GM19238 (cell line): Measurements from ENCODE around the gene PLAAT5.
"Not testable (repeated sequence)": the region's sequence is repeated elsewhere in the genome, so short reads cannot be mapped to it uniquely, and the experiment has no call there.

Experiments
- DNase-seq: peaks from one replicate; pipeline ENCODE4 v3.0.0; 2011; ENCODE audit warnings: low spot score; ENCODE audit not compliant: insufficient read length

The PLAAT5 gene

DNA sequence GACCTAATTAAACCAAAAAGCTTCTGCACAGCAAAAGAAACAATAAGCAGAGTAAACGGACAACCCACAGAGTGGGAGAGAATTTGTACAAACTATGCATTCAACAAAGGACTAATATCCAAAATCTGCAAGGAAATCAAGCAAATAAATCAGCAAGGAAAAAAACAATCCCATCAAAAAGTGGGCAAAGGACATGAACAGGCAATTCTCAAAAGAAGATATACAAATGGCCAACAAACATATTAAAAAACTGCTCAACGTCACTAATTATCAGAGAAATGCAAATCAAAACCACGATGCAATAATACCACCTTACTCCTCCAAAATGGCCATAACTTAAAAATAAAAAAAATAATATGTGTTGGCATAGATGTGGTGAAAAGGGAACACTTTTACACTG lies 5.2 kb downstream of the PLAAT5 start:
- DNase-seq, result no peak

DNA sequence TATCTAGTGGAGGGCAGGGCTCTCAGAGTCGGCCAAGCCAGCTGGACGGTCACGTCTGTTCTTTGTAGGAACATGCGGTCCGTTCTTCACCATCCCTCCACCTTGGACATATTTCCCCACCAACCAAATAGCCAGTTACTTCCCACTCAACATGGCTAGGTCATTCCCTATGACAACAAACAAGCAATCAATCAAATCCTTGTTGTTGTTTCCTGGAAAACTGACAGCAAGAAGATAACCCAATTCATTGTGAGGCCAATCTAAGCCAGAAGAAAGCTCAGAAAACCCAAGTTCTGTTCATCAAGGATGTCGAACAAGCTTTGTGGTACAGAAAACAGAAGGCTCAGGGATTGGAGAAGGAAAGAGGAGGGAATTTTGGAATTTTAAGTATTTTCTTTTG lies 10.9 kb downstream of the PLAAT5 start:
- DNase-seq, result no peak

DNA sequence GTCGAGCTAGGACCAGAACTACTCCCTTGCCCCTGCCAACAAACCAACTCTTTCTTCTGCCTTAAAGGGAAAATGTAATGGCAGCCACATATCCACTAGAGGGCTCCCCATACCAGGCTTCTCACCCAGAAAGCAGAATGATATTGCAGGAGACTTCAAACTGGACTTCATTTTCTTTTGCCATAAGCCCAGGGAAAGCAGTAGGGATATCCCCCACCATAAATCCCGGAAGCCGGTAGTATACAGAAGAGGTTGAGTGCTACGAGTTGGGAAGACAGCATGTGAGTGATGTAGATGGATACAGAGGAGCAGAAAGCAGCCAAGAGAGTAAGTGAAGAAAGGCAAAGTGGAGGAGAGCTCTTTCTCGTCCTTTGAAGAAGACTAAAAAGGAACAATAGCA lies 12.1 kb downstream of the PLAAT5 start:
- peak; percentile 53 for DNase-seq

DNA sequence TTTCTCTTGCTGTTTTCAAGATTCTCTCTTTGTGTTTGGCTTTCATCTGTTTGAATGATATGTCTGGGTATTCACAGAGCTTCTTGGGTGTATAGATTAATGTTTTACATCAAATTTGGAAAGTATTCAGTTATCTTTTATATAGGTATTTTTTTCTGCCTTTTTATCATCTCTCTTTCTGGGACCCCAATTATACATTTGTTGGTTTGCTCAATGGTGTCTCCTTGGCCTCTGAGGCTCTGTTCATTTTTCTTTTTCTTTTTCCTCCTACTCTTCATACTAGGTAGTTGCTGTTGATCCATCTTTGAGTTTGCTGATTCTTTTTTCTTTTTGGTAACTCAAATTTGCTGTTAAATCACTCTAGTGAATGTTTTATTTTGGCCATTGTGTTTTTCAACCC lies 14.3 kb downstream of the PLAAT5 start:
- DNase-seq, result no peak

DNA sequence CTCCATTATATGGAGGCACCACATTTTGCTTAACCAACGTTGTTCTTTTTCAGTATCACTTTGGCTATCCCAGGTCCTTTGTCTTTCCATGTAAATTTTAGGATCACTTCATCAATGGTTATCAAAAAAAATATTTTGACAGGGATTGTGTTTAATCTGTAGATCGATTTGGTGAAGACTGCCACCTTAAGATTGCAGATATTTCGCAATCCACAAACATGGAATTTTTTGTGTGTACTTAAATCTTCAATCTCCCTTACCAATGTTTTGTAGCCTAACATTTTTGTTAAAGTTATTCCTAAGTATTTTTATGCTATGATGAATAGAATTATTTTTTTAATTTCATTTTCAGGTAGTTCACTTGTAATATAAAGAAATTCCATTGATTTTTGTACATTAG lies 18.6 kb downstream of the PLAAT5 start:
- DNase-seq, result no peak

DNA sequence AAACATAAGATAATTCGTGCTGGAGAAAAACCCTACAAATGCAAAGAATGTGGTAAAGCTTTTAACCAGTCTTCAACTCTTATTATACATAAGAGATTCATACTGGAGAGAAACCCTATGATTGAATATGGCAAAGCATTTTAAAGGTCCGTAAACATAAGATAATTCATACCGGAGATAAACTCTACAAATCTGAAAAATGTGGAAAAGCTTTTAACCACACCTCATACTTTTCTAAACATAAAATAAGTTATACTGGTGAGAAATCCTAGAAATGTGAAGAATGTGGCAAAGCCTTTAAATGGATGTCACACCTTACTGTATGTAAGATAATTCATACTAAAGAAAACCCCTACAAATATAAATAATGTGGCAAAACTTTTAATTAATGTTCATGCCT lies 20.7 kb downstream of the PLAAT5 start:
- no peak for DNase-seq

DNA sequence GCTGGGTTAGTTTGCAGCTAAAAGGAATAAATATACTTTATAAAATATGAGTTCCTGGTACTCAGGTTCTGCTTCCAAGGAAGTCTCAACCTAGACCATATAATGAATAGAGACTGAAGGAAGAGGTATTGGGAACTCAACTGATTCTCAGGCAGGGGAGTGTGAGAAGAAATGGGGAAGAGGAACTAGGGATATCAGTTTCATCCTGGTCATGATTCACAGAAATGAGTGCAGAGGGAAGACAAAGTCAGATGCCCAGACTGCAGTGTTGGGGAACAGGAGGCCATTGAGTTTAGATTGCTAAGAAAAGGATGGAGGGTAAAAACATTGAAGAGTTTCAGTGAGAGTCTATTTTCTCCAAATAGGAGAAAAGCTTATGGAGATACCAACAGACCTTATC lies 28.8 kb downstream of the PLAAT5 start:
- no peak for DNase-seq

DNA sequence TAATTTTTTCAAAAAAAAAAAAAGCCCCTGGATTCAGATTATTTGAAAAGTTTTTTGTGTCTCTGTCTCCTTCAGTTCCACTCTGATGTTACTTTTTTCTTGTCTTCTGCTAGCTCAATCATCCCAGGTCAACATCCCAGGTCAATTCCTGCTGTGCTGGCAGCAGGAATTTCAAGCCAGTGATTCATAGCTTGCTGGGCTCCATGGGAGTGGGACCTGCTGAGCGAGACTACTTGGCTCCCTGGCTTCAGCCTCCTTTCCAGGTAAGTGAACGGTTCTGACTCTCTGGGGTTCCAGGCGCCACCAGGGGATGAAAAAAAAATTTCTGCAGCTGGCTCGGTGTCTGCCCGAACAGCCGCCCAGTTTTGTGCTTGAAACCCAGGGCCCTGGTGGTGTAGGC lies 31.4 kb downstream of the PLAAT5 start:
- no peak for DNase-seq

DNA sequence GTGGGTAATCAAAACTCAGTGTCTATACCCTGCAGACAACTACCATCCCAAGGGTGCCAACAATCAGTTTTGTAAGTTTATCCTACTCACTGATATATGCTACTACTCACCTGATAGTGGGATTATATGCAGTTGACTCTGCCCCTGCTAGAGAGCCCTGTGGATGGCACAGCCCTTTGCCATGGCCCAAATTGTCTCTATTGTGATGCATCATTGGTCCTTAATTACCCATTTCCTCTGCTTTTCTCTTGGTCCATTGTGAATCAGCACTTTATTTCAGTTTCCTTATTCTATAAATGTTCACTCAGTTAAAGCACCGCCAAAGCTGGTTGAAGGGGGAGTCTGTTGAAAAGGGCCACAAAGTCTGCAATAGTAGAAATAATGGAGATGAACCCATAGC lies 42.3 kb downstream of the PLAAT5 start:
- DNase-seq, result no peak

DNA sequence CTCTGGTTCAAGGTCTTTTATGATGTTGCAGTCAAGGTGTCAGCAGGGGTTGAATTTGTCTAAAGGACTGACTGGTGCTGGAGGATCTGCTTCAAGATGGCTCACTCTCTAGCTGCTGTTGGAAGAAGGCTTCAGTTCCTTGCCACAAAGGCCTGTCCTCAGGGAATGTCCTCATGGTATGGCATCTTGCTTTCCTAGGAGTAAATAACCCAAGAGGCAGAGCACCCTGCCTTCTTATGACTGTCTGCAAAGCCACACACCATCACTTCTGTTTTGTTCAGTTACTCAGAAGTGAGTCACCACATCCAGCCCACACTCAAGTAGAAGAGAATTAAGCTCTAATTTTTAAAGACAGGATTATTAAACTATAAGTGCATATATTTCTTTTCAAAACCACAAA lies 45.2 kb downstream of the PLAAT5 start:
- DNase-seq, result no peak

DNA sequence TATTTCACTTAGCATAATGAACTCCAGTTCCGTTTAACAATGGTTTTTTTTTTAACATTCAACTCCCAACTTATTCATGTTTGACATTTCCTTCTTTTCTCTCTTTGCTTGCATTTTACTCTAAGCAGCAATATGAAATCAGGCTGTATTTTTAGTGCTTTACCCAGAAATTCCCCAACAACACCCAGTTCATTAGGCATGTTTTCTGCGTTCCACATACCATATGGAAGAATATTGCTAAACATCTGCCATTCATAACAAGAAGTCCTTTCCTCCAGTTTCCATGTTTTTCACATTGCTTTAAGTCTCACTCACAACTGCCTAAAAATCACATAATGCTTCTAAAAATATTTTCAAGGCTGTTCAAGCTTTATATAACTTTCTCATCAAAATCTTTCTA lies 45.8 kb downstream of the PLAAT5 start:
- no peak for DNase-seq

DNA sequence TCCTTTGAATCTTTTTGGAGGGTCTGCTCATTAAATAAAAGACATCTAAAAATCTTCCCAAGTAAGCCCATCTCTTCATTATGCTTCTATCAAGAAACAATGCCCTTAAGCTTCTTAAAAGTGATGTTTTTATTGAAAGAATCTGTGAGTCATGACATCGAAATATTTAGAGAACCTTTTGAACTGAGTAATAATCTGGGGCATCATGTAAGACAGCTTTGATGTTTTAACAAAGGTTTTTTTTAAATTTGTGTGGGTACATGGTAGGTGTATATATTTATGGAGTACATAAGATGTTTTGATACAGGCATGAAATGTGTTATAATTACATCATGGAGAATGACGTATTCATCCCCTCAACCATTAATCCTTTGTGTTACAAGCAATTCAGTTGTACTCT lies 46.8 kb downstream of the PLAAT5 start:
- no peak for DNase-seq

DNA sequence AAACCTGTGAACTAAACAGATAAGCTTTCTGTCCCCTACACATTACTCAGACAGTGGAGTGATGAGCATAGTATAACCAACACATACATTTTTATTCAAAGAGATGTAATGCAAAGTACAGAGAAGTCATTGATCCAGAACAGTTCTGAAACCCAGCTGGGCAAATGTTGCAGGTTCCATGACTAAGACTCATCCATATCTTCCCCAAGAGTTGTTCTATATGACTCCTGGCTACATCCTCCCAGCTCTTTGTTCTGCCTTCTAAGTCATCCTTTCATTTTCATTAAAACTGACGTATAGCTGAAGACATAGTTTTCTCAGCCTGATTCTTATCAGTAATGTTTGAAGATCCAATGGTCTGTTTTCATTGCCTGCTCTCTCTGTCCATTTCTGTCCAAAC lies 47.3 kb downstream of the PLAAT5 start:
- no peak for DNase-seq

DNA sequence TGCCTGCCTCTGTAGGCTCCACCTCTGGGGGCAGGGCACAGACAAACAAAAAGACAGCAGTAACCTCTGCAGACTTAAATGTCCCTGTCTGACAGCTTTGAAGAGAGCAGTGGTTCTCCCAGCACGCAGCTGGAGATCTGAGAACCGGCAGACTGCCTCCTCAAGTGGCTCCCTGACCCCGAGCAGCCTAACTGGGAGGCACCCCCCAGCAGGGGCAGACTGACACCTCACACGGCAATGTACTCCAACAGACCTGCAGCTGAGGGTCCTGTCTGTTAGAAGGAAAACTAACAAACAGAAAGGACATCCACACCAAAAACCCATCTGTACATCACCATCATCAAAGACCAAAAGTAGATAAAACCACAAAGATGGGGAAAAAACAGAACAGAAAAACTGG lies 55.1 kb downstream of the PLAAT5 start:
- DNase-seq, result not testable (repeated sequence)

DNA sequence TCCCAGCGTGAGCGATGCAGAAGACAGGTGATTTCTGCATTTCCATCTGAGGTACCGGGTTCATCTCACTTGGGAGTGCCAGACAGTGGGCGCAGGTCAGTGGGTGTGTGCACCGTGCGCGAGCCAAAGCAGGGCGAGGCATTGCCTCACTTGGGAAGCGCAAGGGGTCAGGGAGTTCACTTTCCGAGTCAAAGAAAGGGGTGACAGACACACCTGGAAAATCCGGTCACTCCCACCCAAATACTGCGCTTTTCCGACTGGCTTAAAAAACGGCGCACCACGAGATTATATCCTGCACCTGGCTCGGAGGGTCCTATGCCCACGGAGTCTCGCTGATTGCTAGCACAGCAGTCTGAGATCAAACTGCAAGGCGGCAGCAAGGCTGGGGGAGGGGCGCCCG lies 55.6 kb downstream of the PLAAT5 start:
- not testable (repeated sequence) for DNase-seq

DNA sequence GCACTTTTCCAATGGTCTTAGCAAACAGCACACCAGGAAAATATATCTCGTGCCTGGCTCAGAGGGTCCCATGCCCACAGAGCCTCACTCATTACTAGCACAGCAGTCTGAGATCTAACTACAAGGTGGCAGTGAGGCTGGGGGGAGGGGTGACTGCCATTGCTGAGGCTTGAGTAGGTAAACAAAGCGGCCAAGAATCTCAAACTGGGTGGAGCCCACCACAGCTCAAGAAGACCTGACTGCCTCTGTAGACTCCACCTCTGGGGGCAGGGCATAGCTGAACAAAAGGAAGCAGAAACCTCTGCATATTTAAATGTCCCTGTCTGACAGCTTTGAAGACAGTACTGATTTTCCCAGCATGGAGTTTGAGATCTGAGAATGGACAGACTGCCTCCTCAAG lies 60.2 kb downstream of the PLAAT5 start:
- not testable (repeated sequence) for DNase-seq

DNA sequence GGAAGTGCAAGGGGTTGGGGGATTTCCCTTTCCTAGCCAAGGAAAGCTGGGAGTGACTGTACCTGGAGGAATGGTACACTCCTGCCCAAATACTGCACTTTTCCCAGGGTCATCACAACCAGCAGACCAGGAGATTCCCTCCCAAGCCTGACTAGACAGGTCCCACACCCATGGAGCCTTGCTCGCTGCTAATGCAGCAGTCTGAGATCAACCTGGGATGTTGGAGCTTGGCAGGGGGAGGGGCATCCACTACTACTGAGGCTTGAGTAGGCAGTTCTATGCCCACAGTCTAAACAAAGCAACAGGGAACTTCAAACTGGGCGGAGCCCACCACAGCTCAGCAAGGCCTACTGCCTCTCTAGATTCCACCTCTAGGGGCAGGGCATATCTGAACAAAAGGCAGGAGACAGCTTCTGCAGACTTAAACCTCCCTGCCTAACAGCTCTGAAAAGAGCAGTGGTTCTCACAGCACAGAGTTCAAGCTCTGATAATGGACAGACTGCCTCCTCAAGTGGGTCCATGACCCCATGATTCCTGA lies 62.9 kb downstream of the PLAAT5 start:
- DNase-seq, result no peak

DNA sequence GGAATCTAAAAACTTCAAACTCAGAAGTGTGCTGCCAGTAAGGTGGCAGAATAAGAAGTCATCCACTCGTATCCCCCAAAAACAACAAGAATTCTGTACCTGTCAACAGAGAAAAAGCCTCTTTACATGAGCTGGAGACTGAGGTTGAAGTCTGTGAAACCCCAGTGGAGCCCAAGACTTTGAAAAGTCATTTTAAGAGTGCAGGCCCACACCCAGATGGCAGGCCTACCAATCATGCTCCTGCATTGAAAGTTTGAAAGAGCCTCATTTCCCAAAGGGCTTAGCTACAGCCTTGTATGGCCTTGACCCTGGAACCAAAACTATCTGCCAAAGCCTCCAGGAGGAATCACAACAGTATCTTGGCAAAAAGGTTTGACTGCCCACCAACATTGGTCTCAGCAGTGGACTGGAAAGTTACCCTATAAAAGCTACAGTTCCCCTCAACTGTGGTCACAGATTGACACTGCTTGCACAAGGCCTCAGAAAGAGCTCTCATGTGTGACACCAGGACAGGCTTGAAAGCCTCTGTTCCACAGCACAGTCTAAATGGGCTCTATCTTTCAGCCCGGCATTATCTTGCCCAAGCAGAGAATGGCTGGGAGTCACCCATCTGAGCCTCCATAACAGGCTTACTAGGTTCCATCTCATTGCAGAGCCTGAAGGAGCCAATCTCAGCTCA lies 73.7 kb downstream of the PLAAT5 start:
- DNase-seq, result no peak
